MM.1S (cell line): ENCODE data around the gene TDP1.

Source experiments
- EZH2 ChIP-seq: fragments of 300-600 bp; sonication (generic); optimal IDR thresholded peaks from 2 replicates; pipeline ENCODE3; 2017; ENCODE audit warnings: low read depth, mild to moderate bottlenecking, antibody characterized with exemption, low read length, mixed read lengths
- EZH2phosphoT487 ChIP-seq: fragments of 300-600 bp; sonication (generic); IDR thresholded peaks from 2 replicates; pipeline ENCODE4 v1.6.1; 2018; ENCODE audit warnings: antibody characterized with exemption, low read length
- TF ChIP-seq, protein P1 (sequence below): fragments of 300-600 bp; sonication (generic); IDR thresholded peaks from 2 replicates; pipeline ENCODE4 v1.5.1; 2016; ENCODE audit warnings: antibody characterized with exemption, low read length, mixed read lengths

DNA sequence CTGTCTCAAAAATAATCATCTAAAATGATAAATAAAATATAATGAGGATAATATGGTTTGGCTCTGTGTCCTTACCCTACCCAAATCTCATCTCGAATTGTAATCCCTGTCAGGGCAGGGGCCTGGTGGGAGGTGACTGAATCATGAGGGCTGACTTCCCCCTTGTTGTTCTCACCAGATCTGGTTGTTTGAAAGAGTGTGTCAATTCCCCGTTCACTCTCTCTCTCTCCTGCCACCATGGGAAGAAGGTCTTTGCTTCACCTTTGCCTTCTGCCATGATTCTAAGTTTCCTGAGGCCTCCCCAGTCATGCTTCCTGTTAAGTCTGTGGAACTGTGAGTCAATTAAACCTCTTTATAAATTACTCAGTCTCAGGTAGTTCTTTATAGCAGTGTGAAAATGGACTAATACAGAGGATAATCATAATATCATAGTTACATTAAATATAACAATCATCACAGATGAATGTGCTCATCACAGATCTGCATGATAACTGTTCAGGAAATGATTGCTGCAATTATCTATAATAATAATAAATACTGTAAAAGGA lies 13.8 kb upstream of the TDP1 start:
- no peak for TF ChIP-seq EZH2
- TF ChIP-seq, protein P1, sequence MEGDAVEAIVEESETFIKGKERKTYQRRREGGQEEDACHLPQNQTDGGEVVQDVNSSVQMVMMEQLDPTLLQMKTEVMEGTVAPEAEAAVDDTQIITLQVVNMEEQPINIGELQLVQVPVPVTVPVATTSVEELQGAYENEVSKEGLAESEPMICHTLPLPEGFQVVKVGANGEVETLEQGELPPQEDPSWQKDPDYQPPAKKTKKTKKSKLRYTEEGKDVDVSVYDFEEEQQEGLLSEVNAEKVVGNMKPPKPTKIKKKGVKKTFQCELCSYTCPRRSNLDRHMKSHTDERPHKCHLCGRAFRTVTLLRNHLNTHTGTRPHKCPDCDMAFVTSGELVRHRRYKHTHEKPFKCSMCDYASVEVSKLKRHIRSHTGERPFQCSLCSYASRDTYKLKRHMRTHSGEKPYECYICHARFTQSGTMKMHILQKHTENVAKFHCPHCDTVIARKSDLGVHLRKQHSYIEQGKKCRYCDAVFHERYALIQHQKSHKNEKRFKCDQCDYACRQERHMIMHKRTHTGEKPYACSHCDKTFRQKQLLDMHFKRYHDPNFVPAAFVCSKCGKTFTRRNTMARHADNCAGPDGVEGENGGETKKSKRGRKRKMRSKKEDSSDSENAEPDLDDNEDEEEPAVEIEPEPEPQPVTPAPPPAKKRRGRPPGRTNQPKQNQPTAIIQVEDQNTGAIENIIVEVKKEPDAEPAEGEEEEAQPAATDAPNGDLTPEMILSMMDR, result no peak
- no peak for TF ChIP-seq EZH2phosphoT487
